Forelimb muscle (tissue), 1 donor: ENCODE data around the gene C3orf38. TPM values are rescaled to one million over a fixed set of nuclear protein-coding genes. Genes with fewer than 3 reads are reported as not detected.
"Not testable (repeated sequence)": the region's sequence is repeated elsewhere in the genome, so short reads cannot be mapped to it uniquely, and the experiment has no call there.

Experiments
- DNase-seq: peaks from one replicate; pipeline ENCODE4 v3.0.0-alpha.2; 2013; ENCODE audit warnings: low read depth
- polyA plus RNA-seq: library from polyadenylated mRNA; unstranded; fragments of 120-200 nt; gene quantifications from one replicate; pipeline ENCODE4 v1.2.1, GENCODE V29; 2013; ENCODE audit not compliant: insufficient read length

C3orf38 gene
- 15.0 TPM for polyA plus RNA-seq

GRCh38 chr3:88149509-88150362, at the start of gene C3orf38:
TSS of gene C3orf38 (plus strand) at chr3:88149959. CDS start at chr3:88150053, 94 bp downstream.
- DNase-seq = peak; percentile 77

GRCh38 chr3:88101142-88101541, 48.6 kb upstream of the C3orf38 start:
- no peak for DNase-seq

- DNase-seq = no peak
Observed at GRCh38 chr3:88105325-88105724, 44.4 kb upstream of the C3orf38 start.

- DNase-seq = no peak
Observed at GRCh38 chr3:88112289-88112688, 37.5 kb upstream of the C3orf38 start.

- DNase-seq = peak; percentile 40
Observed at GRCh38 chr3:88113311-88114162, 36.2 kb upstream of the C3orf38 start.

GRCh38 chr3:88114878-88115549, 34.7 kb upstream of the C3orf38 start:
- DNase-seq = no peak

GRCh38 chr3:88117683-88118082, 32.1 kb upstream of the C3orf38 start:
- no peak for DNase-seq

GRCh38 chr3:88118603-88119002, 31.2 kb upstream of the C3orf38 start:
- DNase-seq = not testable (repeated sequence)

- no peak for DNase-seq
Observed at GRCh38 chr3:88123526-88123925, 26.2 kb upstream of the C3orf38 start.

GRCh38 chr3:88131695-88132094, 18.1 kb upstream of the C3orf38 start:
- no peak for DNase-seq

GRCh38 chr3:88132894-88133293, 16.9 kb upstream of the C3orf38 start:
- DNase-seq = no peak

- DNase-seq = no peak
Observed at GRCh38 chr3:88133711-88134263, 16.0 kb upstream of the C3orf38 start.

- DNase-seq = no peak
Observed at GRCh38 chr3:88137836-88138235, 11.9 kb upstream of the C3orf38 start.

GRCh38 chr3:88141458-88142083, 8.2 kb upstream of the C3orf38 start:
- no peak for DNase-seq

GRCh38 chr3:88142094-88142624, 7.6 kb upstream of the C3orf38 start:
- DNase-seq = no peak

GRCh38 chr3:88147261-88147660, 2.5 kb upstream of the C3orf38 start:
- DNase-seq = no peak

GRCh38 chr3:88148651-88149050, 1.1 kb upstream of the C3orf38 start:
- DNase-seq = no peak

GRCh38 chr3:88149101-88149508, 654 bp upstream of the C3orf38 start:
- no peak for DNase-seq

GRCh38 chr3:88150371-88150770, 612 bp downstream of the C3orf38 start:
- DNase-seq = peak; percentile 17

GRCh38 chr3:88150806-88151205, 1.0 kb downstream of the C3orf38 start:
- no peak for DNase-seq

GRCh38 chr3:88151358-88151757, 1.6 kb downstream of the C3orf38 start:
- no peak for DNase-seq
